Ovary (tissue), 9 donors: ENCODE data around the gene MYMX. TPM values are rescaled to one million over a fixed set of nuclear protein-coding genes. Genes with fewer than 3 reads are reported as not detected.

ENCODE experiments used
- DNase-seq, 5 donors: peaks; one replicate each; pipeline ENCODE4 v3.0.0-alpha.2; 2019 to 2020
- H3K27ac ChIP-seq, 2 donors: fragments of 200-600 bp; one replicate each; pipeline versions ENCODE4 v1.5.1 to v1.8.0; 2019 to 2022
- H3K27me3 ChIP-seq: fragments of 200-600 bp; one replicate; pipeline ENCODE4 v1.8.0; 2022
- H3K36me3 ChIP-seq: fragments of 200-600 bp; sonication (generic); one replicate; pipeline ENCODE4 v1.5.1; 2019
- H3K4me1 ChIP-seq: one replicate; pipeline ENCODE4 v1.8.1; 2013; ENCODE audit warnings: mild to moderate bottlenecking, moderate library complexity; ENCODE audit not compliant: insufficient read depth
- H3K4me3 ChIP-seq: fragments of 200-600 bp; sonication (generic); one replicate; pipeline ENCODE4 v1.5.1; 2017
- H3K9me3 ChIP-seq, 2 donors: fragments of 200-600 bp in 1 of 2; sonication (generic) in 1 of 2; one replicate each; pipeline versions ENCODE4 v1.5.1 to v1.8.1; 2013 to 2019; ENCODE audit warnings: mild to moderate bottlenecking in 1 of 2, moderate library complexity in 1 of 2
- EP300 ChIP-seq: sonication (generic); formaldehyde crosslinking; IDR thresholded peaks from one replicate; pipeline ENCODE4 v1.6.1; 2017; ENCODE audit warnings: antibody characterized with exemption
- POLR2A ChIP-seq: fragments of 450-650 bp; IDR thresholded peaks from one replicate; pipeline ENCODE4 v1.6.1; 2017; ENCODE audit warnings: antibody characterized with exemption, mild to moderate bottlenecking, moderate library complexity
- WGBS, 3 donors: extraction: QIAGEN DNeasy Blood & Tissue Kit in 1 of 3; methylation state at CpG; one replicate each; pipeline versions ENCODE4 v1.1.5 to v1.1.7; 2013 to 2017; 5-methylcytosine and 5-hydroxymethylcytosine counted together
- intact Hi-C, 4 donors: fragments of 100-400 bp; cut with DNase I; formaldehyde crosslinking; loops; one replicate each; pipeline versions ENCODE4 v1.11.0 to v1.15.1; 2022 to 2023
- microRNA counts: library from miRNA; unstranded; fragments of <30 nt; microRNA quantifications from one replicate; lab custom pipeline; 2016
- polyA plus RNA-seq, 2 donors: library from polyadenylated mRNA; stranded (reverse); fragments of 200-250 nt in 1 of 2; fragments of 350-450 nt in 1 of 2; fragmentation: Illumina TruSeq in 1 of 2; extraction: RNeasy Lipid Tissue Mini Kit (QIAGEN cat#74804) in 1 of 2; gene quantifications; one replicate each; pipeline ENCODE4 v1.2.3, GENCODE V29; 2013 to 2014
- small RNA-seq: library from RNA; depleted of rRNA; stranded (forward); fragments of <200 nt; gene quantifications from one replicate; pipeline ENCODE3, GENCODE V24; 2016
- total RNA-seq, 7 donors: library from RNA; depleted of rRNA in 2 of 7; stranded (reverse); fragments of >200 nt in 2 of 7; fragmentation: NEBNext Ultra II Directional in 3 of 7; extraction: Animal tissue kit (Norgen Biotek cat#: 25700) in 3 of 7; gene quantifications; one replicate each; pipeline versions ENCODE4 v1.1.0 to v1.2.4, GENCODE V29; 2016 to 2023
- TF ChIP-seq, protein P1 (sequence below), 3 donors: fragments of 450-650 bp in 2 of 3; fragments of 200-600 bp in 1 of 3; IDR thresholded peaks; one replicate each; pipeline versions ENCODE4 v1.5.1 to v1.8.0; 2016 to 2022; ENCODE audit warnings: antibody characterized with exemption in 3 of 3, mild to moderate bottlenecking in 1 of 3
- donor health status: DM: no; HTN: no; CAD: no; lungs with moderate emphysema.
- donor health status: DM: no; HTN: no; CAD: no.
- donor health status: Bipolar disorder and iron deficiency.
- donor health status: DM: yes; HTN: yes; CAD: no.
- donor health status: DM: no; HTN: no; CAD: no.
- donor health status: DM: yes; HTN: yes; CAD: no.

MYMX gene
- total and polyA plus RNA-seq, 9 donors = 0.40 to 0.50 (median 0.42) TPM; not detected in 5

DNA sequence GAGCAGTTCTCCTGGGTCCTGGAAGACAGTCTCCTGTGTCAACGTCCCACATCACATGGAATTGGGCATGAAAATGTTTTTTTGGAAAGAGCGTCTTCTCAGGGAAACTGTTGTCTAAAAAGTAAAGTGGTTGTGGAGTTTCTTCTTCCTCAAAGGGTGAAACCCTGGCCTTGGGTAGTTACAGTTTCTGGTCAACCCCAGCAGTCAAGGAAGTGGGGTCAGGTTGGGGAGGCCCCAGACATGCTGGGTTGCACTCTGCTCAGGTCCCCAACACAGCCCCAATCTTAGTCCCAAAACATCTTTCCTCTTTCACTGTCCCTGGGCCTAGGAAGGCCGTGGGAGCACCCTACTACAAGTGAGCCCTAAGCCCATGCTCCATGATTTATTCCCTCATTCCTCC is 49.6 kb downstream of the MYMX start:
- Histone ChIP-seq H3K4me3 (no peak overlapping the region), H3K36me3 (no peaks in the 10 kb centered on the region), H3K27ac (no peak overlapping the region), H3K27me3 (no peaks in the 10 kb centered on the region), H3K4me1 (peaks cover 9% of the 10 kb centered on the region), H3K9me3 (no peaks in the 10 kb centered on the region)
- 62 to 67% (median 64%) methylated on average over 3 of the region's 3 CpGs for WGBS, 3 donors
- intact Hi-C loops = no loop called here
- no peak for TF ChIP-seq EP300
- TF ChIP-seq POLR2A = no peak
- no peak for DNase-seq

- intact Hi-C loops = no loop called here
- no peak for DNase-seq
- TF ChIP-seq EP300 = no peak
- no peak for TF ChIP-seq POLR2A
- TF ChIP-seq, protein P1, sequence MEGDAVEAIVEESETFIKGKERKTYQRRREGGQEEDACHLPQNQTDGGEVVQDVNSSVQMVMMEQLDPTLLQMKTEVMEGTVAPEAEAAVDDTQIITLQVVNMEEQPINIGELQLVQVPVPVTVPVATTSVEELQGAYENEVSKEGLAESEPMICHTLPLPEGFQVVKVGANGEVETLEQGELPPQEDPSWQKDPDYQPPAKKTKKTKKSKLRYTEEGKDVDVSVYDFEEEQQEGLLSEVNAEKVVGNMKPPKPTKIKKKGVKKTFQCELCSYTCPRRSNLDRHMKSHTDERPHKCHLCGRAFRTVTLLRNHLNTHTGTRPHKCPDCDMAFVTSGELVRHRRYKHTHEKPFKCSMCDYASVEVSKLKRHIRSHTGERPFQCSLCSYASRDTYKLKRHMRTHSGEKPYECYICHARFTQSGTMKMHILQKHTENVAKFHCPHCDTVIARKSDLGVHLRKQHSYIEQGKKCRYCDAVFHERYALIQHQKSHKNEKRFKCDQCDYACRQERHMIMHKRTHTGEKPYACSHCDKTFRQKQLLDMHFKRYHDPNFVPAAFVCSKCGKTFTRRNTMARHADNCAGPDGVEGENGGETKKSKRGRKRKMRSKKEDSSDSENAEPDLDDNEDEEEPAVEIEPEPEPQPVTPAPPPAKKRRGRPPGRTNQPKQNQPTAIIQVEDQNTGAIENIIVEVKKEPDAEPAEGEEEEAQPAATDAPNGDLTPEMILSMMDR (IDR thresholded peaks at IDR 0.05) = no peak
- H3K4me3 ChIP-seq = no peak overlapping the region
- H3K27me3 ChIP-seq = no peaks in the 10 kb centered on the region
- WGBS, 3 donors = 56 to 64% (median 61%) methylated on average over 10 of the region's 10 CpGs
- H3K36me3 ChIP-seq = no peaks in the 10 kb centered on the region
- no peak overlapping the region for H3K27ac ChIP-seq
- peaks cover 9% of the 10 kb centered on the region for H3K4me1 ChIP-seq
- no peaks in the 10 kb centered on the region for H3K9me3 ChIP-seq
These were observed 50.5 kb downstream of the MYMX start for GRCh38 chr6:44267252-44267651.

MicroRNAs encoded within 50 kb of the gene (microRNA counts, 767-probe panel; counts per million panel counts)
- 530 counts per million, percentile 78 among the panel's probes with 10 or more counts for microRNA hsa-miR-4647 (lab: Ali Mortazavi, UCI)

Small RNA genes lying within 50 kb of the gene (small RNA-seq; reads per million reads assigned to genes)
- gene RN7SL811P = not detected

Other genes starting within 250 kb of the MYMX start
- 10 to 100 TPM; 21.5 to 35.9 (median 24.9) TPM for gene MRPL14, start 89.5 kb upstream of the MYMX start, total RNA-seq
- 10 to 100 TPM; 20.8 to 23.3 TPM for gene MRPL14, start 89.5 kb upstream of the MYMX start, polyA plus RNA-seq
- gene TMEM63B, start 89.4 kb upstream of the MYMX start, total RNA-seq = 10 to 100 TPM in 6 of 7 donors, 1 to 10 TPM in 1; 7.5 to 20.6 (median 16.5) TPM
- 10 to 100 TPM; 11.7 to 25.7 TPM for gene TMEM63B, start 89.4 kb upstream of the MYMX start, polyA plus RNA-seq
- gene CAPN11, start 58.1 kb upstream of the MYMX start, total RNA-seq = under 1 TPM in 3 of 7 donors, not detected in 4; 0.18 to 0.22 (median 0.20) TPM
- under 1 TPM; 0.17 to 0.38 TPM for gene CAPN11, start 58.1 kb upstream of the MYMX start, polyA plus RNA-seq
- 10 to 100 TPM; 11.2 to 35.4 (median 30.2) TPM for gene SLC29A1, start 6.7 kb downstream of the MYMX start, total RNA-seq
- 10 to 100 TPM; 24.8 to 54.0 TPM for gene SLC29A1, start 6.7 kb downstream of the MYMX start, polyA plus RNA-seq
- gene HSP90AB1, start 30.2 kb downstream of the MYMX start, total RNA-seq = 1,000 to 10,000 TPM in 6 of 7 donors, 100 to 1,000 TPM in 1; 820 to 1,796 (median 1,051) TPM
- gene HSP90AB1, start 30.2 kb downstream of the MYMX start, polyA plus RNA-seq = 1,000 to 10,000 TPM in 1 of 2 donors, 100 to 1,000 TPM in 1; 972 to 1,905 TPM
- 10 to 100 TPM; 19.7 to 41.0 (median 29.7) TPM for gene SLC35B2, start 40.6 kb downstream of the MYMX start, total RNA-seq
- gene SLC35B2, start 40.6 kb downstream of the MYMX start, polyA plus RNA-seq = 10 to 100 TPM; 21.0 to 23.9 TPM
- gene NFKBIE, start 48.6 kb downstream of the MYMX start, total RNA-seq = 10 to 100 TPM in 2 of 7 donors, 1 to 10 TPM in 5; 2.8 to 93.6 (median 4.9) TPM
- 1 to 10 TPM; 2.7 to 6.8 TPM for gene NFKBIE, start 48.6 kb downstream of the MYMX start, polyA plus RNA-seq
- under 1 TPM in 4 of 7 donors, not detected in 3; under 0.01 to 0.12 (median 0.05) TPM for gene TMEM151B, start 53.5 kb downstream of the MYMX start, total RNA-seq
- gene TMEM151B, start 53.5 kb downstream of the MYMX start, polyA plus RNA-seq = under 1 TPM in 1 of 2 donors, not detected in 1; 0.04 TPM
- gene AARS2, start 96.4 kb downstream of the MYMX start, total RNA-seq = 10 to 100 TPM in 6 of 7 donors, 1 to 10 TPM in 1; 9.2 to 15.5 (median 14.2) TPM
- gene AARS2, start 96.4 kb downstream of the MYMX start, polyA plus RNA-seq = 1 to 10 TPM; 3.0 to 6.9 TPM
- gene SPATS1, start 125.7 kb downstream of the MYMX start, total RNA-seq = 1 to 10 TPM in 1 of 7 donors, under 1 TPM in 2, not detected in 4; 0.25 to 1.4 (median 0.28) TPM
- not detected for gene SPATS1, start 125.7 kb downstream of the MYMX start, polyA plus RNA-seq
- gene CDC5L, start 170.8 kb downstream of the MYMX start, total RNA-seq = 10 to 100 TPM; 15.0 to 24.0 (median 19.7) TPM
- 10 to 100 TPM; 13.0 to 17.2 TPM for gene CDC5L, start 170.8 kb downstream of the MYMX start, polyA plus RNA-seq